ENCODE measurements around the gene SH3D19. TPM values are rescaled to one million over a fixed set of nuclear protein-coding genes. Genes with fewer than 3 reads are reported as not detected.
"Not testable (repeated sequence)": the region's sequence is repeated elsewhere in the genome, so short reads cannot be mapped to it uniquely, and the experiment has no call there.

The SH3D19 gene
- total RNA-seq, 5 donors from 2014 or later (not counting 1 experiment from before 2014, with no cell fraction given): 0.38 to 0.66 (median 0.51) TPM; not detected in 1

DNA sequence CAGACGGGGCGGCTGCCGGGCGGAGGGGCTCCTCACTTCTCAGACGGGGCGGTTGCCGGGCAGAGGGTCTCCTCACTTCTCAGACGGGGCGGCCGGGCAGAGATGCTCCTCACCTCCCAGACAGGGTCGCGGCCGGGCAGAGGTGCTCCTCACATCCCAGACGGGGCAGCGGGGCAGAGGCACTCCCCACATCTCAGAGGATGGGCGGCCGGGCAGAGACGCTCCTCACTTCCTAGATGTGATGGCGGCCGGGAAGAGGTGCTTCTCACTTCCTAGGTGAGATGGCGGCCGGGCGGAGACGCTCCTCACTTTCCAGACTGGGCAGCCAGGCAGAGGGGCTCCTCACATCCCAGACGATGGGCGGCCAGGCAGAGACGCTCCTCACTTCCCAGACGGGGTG is 70.2 kb downstream of the SH3D19 start:
- CTCF ChIA-PET; H3K9me3 ChIP-seq; DNase-seq; H3K27ac Mint-ChIP-seq; H3K4me3 Mint-ChIP-seq; H3K36me3 Mint-ChIP-seq; H3K4me3 ChIP-seq (ENCODE audit: control insufficient read depth in 1 of 2, extremely low read depth in 1 of 2, low read length in 1 of 2); POLR2A ChIA-PET; H3K9me3 Mint-ChIP-seq; H3K4me1 ChIP-seq (ENCODE audit: control insufficient read depth in 1 of 2, extremely low read depth in 1 of 2, insufficient read depth in 2 of 2, low read length in 2 of 2); H3K4me1 Mint-ChIP-seq; ATAC-seq (replicated peaks in 1 of 4); H3K36me3 ChIP-seq (ENCODE audit: control insufficient read depth in 2 of 2, extremely low read depth in 1 of 2, insufficient read depth in 1 of 2, low read length in 1 of 2); H3K27ac ChIP-seq (ENCODE audit: low read length); H3K27me3 Mint-ChIP-seq: not testable (repeated sequence)
- no CpG with 5 or more reads among the region's 28 CpGs for WGBS (ENCODE audit: insufficient coverage)
- H3K27me3 ChIP-seq (replicated peaks in 1 of 2; ENCODE audit: control insufficient read depth in 2 of 2, extremely low read depth in 1 of 2, insufficient read depth in 2 of 2, low read length in 1 of 2): peaks cover 0 to 11% of the 10 kb centered on the region in 2 experiments

DNA sequence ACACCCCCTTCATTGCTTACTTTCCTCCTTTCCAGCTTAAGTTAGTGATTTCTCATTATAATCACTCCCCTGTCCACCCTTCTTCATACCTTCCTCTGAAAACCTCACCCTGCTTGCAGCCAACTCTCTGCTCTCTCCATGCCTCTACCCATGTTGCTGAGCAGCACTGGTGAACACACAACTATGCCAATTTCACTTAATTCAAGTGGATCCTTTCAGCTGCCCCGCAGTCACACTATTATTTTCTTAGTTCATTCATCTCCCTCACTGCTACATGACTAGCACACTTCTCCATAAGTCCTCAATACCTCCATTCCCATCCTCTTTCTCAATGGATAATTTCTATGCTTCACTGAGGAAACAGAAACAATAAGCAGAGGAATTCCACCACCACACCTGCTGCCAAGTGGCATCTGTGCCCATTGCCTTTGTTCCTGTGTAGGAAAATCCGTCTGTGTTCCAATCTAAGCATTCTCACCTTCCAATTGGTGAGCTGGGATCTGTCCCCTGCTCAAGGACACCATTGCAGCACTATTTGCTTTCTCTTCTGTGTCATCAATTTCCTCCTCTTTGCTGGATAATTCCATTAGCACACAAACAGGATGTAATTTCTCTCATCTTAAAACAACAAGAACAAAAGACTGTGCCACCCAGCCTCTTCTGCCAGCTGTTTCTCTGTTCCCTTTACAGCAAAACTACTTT is 73.7 kb downstream of the SH3D19 start:
- Mint-ChIP-seq H3K36me3 (no peaks in the 10 kb centered on the region), H3K4me1 (no peaks in the 10 kb centered on the region), H3K27me3 (no peaks in the 10 kb centered on the region), H3K9me3 (no peaks in the 10 kb centered on the region), H3K27ac (no peak overlapping the region), H3K4me3 (no peak overlapping the region)
- H3K27me3 ChIP-seq (replicated peaks in 1 of 2; ENCODE audit: control insufficient read depth in 2 of 2, extremely low read depth in 1 of 2, insufficient read depth in 2 of 2, low read length in 1 of 2): peaks cover 0 to 2% of the 10 kb centered on the region in 2 experiments
- ChIA-PET POLR2A (interaction anchor here in 1 of 2 donors (0.5 kb wide), 1 partner anchor 575 kb away, joined by 3 read pairs; no protein-coding TSS in a partner anchor), CTCF (no interaction called here)
- ATAC-seq (replicated peaks in 1 of 4): no peak
- H3K4me3 ChIP-seq (ENCODE audit: control insufficient read depth in 1 of 2, extremely low read depth in 1 of 2, low read length in 1 of 2): no peak overlapping the region
- DNase-seq: no peak
- no peak overlapping the region for H3K27ac ChIP-seq (ENCODE audit: low read length)
- no peaks in the 10 kb centered on the region for H3K9me3 ChIP-seq
- WGBS (ENCODE audit: insufficient coverage): 22% methylated on average over 2 of the region's 2 CpGs
- no peaks in the 10 kb centered on the region for H3K4me1 ChIP-seq (ENCODE audit: control insufficient read depth in 1 of 2, extremely low read depth in 1 of 2, insufficient read depth in 2 of 2, low read length in 2 of 2)
- no peaks in the 10 kb centered on the region for H3K36me3 ChIP-seq (ENCODE audit: control insufficient read depth in 2 of 2, extremely low read depth in 1 of 2, insufficient read depth in 1 of 2, low read length in 1 of 2)

DNA sequence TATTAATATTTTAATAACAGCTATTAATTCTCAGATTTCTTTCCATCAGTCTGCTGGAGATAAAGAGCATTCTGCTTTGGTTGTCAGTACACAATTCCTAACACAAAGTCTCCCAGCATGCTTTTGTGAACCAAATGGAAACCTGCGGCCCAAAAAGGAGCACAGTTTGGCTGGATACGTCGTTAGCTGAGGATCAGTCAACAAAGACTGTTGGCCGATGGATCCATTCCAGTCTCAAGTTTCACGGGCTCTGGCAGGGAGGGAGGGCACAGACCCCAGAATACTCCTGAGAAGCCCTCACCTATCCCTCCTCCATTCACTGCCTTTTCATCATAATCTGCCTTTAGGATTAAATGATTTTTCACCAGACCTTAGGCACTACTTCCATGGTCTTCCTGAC is 74.7 kb downstream of the SH3D19 start:
- Mint-ChIP-seq H3K27ac (no peak overlapping the region), H3K4me1 (no peaks in the 10 kb centered on the region), H3K4me3 (no peak overlapping the region), H3K36me3 (no peaks in the 10 kb centered on the region), H3K9me3 (no peaks in the 10 kb centered on the region), H3K27me3 (peaks cover 0 to under 1% of the 10 kb centered on the region in 2 donors)
- no peak for DNase-seq
- CTCF ChIA-PET: no interaction called here
- Histone ChIP-seq H3K9me3 (no peaks in the 10 kb centered on the region), H3K4me1 (ENCODE audit: control insufficient read depth in 1 of 2, extremely low read depth in 1 of 2, insufficient read depth in 2 of 2, low read length in 2 of 2) (no peaks in the 10 kb centered on the region), H3K27ac (ENCODE audit: low read length) (no peak overlapping the region), H3K27me3 (replicated peaks in 1 of 2; ENCODE audit: control insufficient read depth in 2 of 2, extremely low read depth in 1 of 2, insufficient read depth in 2 of 2, low read length in 1 of 2) (peaks cover 0 to 2% of the 10 kb centered on the region in 2 experiments), H3K4me3 (ENCODE audit: control insufficient read depth in 1 of 2, extremely low read depth in 1 of 2, low read length in 1 of 2) (no peak overlapping the region), H3K36me3 (ENCODE audit: control insufficient read depth in 2 of 2, extremely low read depth in 1 of 2, insufficient read depth in 1 of 2, low read length in 1 of 2) (no peaks in the 10 kb centered on the region)
- no peak for ATAC-seq (replicated peaks in 1 of 4)
- 80% methylated on average over 3 of the region's 5 CpGs for WGBS (ENCODE audit: insufficient coverage)
- POLR2A ChIA-PET: no interaction called here

DNA sequence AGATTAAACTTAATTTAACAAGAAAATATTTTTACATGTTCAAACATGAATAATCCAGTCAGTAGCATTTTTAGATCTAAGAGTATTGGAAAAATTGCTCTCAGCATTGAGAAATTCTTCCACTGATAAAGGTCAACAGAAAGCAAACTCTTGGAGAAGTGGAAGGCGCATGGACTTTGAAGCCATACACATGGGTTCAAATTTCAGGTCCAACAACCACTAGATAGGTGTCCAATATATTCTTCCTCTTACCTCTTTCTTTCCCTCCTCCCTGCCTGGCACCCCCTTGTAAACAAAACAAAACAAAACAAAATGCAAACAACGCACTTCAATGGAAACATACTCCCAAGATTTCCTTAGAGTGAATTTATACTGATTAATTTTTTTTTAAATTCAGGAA is 76.9 kb downstream of the SH3D19 start:
- POLR2A ChIA-PET: no interaction called here

DNA sequence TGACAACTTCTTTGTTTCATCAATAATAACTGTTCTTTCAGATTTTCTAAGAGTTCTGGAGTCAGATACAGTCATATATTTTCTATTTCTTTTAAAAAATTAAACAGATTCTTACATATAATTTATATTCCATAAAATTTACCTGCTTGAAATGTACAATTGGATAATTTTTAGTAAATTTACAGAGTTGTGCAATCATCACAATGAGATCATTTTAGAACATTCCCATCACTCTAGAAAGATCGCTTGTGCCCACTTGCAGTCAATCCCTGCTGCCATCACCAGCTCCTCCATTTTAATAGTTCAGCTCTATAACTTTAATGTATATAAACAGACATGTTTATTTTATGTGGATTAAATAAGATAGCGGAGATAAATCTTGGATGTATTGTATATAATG is 78.0 kb downstream of the SH3D19 start:
- WGBS (ENCODE audit: insufficient coverage): no CpG with 5 or more reads among the region's 2 CpGs
- Histone ChIP-seq H3K4me1 (ENCODE audit: control insufficient read depth in 1 of 2, extremely low read depth in 1 of 2, insufficient read depth in 2 of 2, low read length in 2 of 2) (no peaks in the 10 kb centered on the region), H3K27ac (ENCODE audit: low read length) (no peak overlapping the region), H3K9me3 (no peaks in the 10 kb centered on the region), H3K36me3 (ENCODE audit: control insufficient read depth in 2 of 2, extremely low read depth in 1 of 2, insufficient read depth in 1 of 2, low read length in 1 of 2) (no peaks in the 10 kb centered on the region), H3K4me3 (ENCODE audit: control insufficient read depth in 1 of 2, extremely low read depth in 1 of 2, low read length in 1 of 2) (no peak overlapping the region), H3K27me3 (replicated peaks in 1 of 2; ENCODE audit: control insufficient read depth in 2 of 2, extremely low read depth in 1 of 2, insufficient read depth in 2 of 2, low read length in 1 of 2) (peaks cover 0 to 2% of the 10 kb centered on the region in 2 experiments)
- Mint-ChIP-seq H3K9me3 (no peaks in the 10 kb centered on the region), H3K27ac (no peak overlapping the region), H3K36me3 (no peaks in the 10 kb centered on the region), H3K27me3 (peaks cover under 1 to 4% of the 10 kb centered on the region in 2 donors), H3K4me1 (no peaks in the 10 kb centered on the region), H3K4me3 (no peak overlapping the region)
- no peak for ATAC-seq (replicated peaks in 1 of 4)
- no peak for DNase-seq
- ChIA-PET CTCF (interaction anchor here in 1 of 2 donors (0.6 kb wide), 1 partner anchor 75 kb away, joined by 9 read pairs; no protein-coding TSS in a partner anchor), POLR2A (no interaction called here)

More for the DNA sequence above, 76.9 kb downstream of the SH3D19 start:
- Histone ChIP-seq H3K4me3 (ENCODE audit: control insufficient read depth in 1 of 2, extremely low read depth in 1 of 2, low read length in 1 of 2) (no peak overlapping the region), H3K27ac (ENCODE audit: low read length) (no peak overlapping the region), H3K36me3 (ENCODE audit: control insufficient read depth in 2 of 2, extremely low read depth in 1 of 2, insufficient read depth in 1 of 2, low read length in 1 of 2) (no peaks in the 10 kb centered on the region), H3K27me3 (replicated peaks in 1 of 2; ENCODE audit: control insufficient read depth in 2 of 2, extremely low read depth in 1 of 2, insufficient read depth in 2 of 2, low read length in 1 of 2) (peaks cover 0 to 2% of the 10 kb centered on the region in 2 experiments), H3K4me1 (ENCODE audit: control insufficient read depth in 1 of 2, extremely low read depth in 1 of 2, insufficient read depth in 2 of 2, low read length in 2 of 2) (no peaks in the 10 kb centered on the region), H3K9me3 (no peaks in the 10 kb centered on the region)
- Mint-ChIP-seq H3K27ac (no peak overlapping the region), H3K4me1 (no peaks in the 10 kb centered on the region), H3K27me3 (peaks cover 0 to 4% of the 10 kb centered on the region in 2 donors), H3K4me3 (no peak overlapping the region), H3K36me3 (no peaks in the 10 kb centered on the region), H3K9me3 (no peaks in the 10 kb centered on the region)
- 100% methylated on average over 1 of the region's 2 CpGs for WGBS (ENCODE audit: insufficient coverage)
- ATAC-seq (replicated peaks in 1 of 4) (no peak), DNase-seq (no peak)
- CTCF ChIA-PET: no interaction called here

DNA sequence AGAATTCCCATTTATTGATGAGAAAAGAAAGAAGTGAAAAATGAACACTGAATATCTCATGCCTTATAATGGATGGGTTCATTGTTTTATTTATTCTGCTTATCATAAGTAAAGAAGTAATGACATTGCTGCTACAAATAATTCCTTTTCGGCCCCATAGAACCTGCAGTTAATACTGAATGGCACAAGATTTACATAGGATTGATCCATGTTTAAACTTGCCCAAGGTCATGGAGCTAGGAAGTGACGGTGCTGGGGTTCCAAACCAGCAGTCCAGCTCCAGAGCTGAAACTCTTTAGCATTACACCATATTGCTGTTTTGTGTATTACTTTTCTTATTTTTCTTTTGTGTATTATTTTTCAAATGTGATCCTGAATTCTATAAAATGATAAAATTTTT is 78.7 kb downstream of the SH3D19 start:
- no peaks in the 10 kb centered on the region for H3K36me3 Mint-ChIP-seq
- no CpG with 5 or more reads among the region's 2 CpGs for WGBS (ENCODE audit: insufficient coverage)
- DNase-seq (no peak), ATAC-seq (replicated peaks in 1 of 4) (no peak)
- H3K27ac Mint-ChIP-seq: no peak overlapping the region
- Histone ChIP-seq H3K36me3 (ENCODE audit: control insufficient read depth in 2 of 2, extremely low read depth in 1 of 2, insufficient read depth in 1 of 2, low read length in 1 of 2) (no peaks in the 10 kb centered on the region), H3K4me3 (ENCODE audit: control insufficient read depth in 1 of 2, extremely low read depth in 1 of 2, low read length in 1 of 2) (no peak overlapping the region), H3K4me1 (ENCODE audit: control insufficient read depth in 1 of 2, extremely low read depth in 1 of 2, insufficient read depth in 2 of 2, low read length in 2 of 2) (no peaks in the 10 kb centered on the region), H3K27me3 (replicated peaks in 1 of 2; ENCODE audit: control insufficient read depth in 2 of 2, extremely low read depth in 1 of 2, insufficient read depth in 2 of 2, low read length in 1 of 2) (peaks cover 0 to 2% of the 10 kb centered on the region in 2 experiments), H3K27ac (ENCODE audit: low read length) (no peak overlapping the region), H3K9me3 (no peaks in the 10 kb centered on the region)
- no peak overlapping the region for H3K4me3 Mint-ChIP-seq
- H3K27me3 Mint-ChIP-seq: peaks cover 3 to 4% of the 10 kb centered on the region in 2 donors
- H3K4me1 Mint-ChIP-seq: no peaks in the 10 kb centered on the region
- ChIA-PET POLR2A (no interaction called here), CTCF (no interaction called here)
- H3K9me3 Mint-ChIP-seq: no peaks in the 10 kb centered on the region
